ENCODE measurements around the gene FSD1.

The FSD1 gene

DNA sequence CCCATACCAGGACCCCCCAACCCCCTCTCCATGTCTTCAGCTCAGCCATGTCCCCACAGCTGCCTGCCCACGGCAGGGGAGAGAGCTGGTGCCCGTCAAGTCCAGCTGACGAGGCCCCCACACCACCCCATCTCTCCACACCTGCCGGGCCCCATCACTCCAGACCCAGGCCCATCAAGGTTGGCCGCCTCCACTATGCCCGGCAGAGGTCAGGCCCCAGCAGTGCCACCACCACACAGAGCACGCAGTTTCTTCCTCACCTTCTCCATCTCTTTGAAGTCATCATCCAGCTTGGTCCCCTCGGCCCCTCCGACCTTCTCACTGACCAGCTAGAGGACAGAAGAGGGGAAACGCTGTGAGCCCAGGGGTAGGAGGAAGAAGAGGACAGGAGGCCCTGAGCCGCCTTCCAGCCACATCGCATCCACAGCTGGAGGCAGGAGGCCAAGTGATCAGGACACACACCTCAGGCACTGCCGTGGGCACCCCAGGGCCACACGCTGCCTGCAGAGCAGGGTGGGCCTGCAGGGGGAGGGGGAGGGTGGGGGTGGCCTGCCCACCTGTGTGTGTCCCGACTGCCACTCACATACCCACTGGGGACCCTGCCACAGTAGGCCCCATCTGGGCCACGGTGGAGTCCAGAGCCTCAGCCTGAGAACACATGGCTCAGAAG, 62.4 kb downstream of the FSD1 start:
- no peak for DNase-seq

DNA sequence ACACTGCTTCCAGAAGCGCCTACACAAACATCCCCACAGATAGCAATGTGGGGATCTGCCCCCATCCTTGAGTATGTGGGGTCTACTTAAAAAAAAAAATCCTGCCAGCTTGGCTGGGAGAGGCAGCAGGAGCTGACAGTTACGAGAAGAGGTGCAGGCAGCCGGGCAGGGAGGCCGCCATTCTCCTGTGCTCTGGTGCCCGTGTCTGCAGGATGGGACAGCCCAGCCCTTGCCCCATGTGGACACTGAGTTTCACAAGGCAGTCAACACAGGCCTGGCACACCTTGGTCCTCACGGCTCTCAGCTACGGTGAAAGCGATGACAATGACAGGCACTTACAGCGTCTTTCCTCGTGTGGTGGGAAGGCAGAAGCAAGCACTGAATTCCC, 62.9 kb downstream of the FSD1 start:
- no peak for DNase-seq

DNA sequence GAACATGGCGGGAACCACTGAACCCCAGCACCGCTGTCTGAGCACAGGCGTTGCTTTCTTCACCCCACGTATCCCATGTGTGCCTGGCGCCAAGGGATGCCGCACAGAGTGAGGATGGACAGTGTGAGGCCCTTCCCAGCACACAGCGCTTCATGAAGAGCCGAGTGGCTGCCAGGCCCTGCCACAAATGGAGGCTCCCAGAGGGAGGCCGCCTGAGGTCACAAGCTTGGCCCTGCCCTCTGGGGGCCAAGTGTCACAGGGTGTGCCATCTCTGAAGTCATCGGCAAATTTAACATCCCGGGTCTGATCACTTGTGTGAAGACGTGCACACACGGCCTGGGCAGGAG, 63.4 kb downstream of the FSD1 start:
- no peak for DNase-seq

DNA sequence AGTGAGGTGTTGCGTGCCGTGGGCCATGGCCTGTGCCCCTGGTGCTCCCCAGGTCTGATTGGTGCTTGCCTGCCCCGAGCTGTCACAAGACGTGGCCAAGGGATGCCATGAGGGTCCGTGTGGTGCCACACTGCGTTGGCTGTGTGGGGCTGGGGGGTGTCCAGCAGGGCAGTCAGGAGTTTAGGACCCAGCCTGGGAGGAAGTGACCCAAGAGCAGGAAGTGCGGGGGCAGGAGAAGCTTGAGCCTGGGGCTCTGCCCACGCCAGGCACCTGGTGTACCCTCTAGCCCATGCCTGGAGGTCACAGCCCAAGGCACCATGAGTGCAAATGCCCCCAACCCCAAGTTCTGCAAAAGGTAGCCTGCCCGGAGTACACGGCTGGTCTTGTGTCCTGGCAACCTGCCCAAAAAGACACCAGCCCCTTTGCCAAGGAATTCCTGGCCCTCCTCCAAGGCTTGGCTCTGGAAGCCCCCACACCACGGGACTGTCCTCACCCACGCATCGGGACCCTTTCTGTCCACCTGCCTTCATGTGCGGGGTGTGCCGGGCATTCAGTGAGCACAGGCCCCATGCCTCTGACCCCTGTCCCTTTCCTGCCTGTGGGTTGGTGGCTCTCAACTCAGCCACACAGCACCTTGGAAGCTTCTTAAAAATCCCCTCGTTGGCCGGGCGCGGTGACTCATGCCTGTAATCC, 63.9 kb downstream of the FSD1 start:
- DNase-seq: no peak

DNA sequence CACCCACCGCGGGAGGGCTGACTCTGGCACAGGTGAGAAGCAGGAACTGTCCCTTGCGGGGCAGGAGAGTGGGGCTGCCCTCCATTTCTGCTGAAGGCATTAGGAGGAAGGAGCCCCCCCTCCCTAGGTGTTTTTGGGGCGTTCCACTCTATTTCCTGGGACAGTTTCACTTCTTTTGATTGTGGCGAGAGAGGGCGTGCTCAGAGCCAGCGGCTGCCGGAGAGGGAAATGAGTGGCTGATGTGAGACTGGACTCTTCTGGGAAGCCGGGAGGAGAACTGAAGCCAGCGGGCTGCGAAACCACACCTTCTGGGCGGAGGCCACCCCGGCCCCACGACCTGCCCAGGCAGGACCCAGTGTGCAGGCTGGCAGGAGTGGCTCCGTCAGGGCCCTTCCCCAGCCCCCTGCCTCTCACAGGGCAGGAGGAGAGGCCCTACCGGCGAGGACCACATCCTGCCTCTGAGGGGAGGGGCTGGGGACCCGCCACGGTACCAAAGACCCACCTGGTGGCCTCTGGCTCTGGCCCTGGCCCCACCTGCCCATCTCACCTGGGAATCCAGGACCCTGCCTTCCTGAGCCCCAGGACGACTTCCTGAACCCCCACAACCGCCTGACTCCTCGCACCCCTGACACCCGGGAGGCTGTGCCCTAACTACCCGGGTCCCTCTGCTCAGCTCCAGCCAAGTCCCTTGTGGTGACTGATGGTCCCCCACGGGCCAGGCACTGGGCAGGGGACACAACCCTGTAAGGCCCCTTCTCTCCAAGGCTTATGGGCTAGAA, 64.9 kb downstream of the FSD1 start:
- DNase-seq: peak; percentile 26

DNA sequence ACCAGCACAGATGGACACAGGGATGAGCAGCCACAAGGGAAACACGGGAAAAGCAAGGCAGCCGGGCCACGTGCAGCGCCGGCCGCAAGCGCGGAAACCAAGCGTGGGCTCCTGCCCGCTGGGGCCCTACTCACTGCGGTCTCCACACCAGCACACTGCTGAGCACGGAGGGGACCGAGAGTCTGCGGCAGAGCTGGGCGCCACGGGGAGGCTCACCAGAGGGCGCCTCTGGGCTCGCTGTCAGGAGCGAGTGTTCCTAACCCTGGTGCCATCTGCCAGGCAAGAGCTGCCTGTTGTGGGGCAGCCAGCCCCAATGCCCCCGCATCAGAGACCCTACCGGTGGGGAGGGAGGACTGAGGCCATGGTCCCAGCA, 65.5 kb downstream of the FSD1 start:
- DNase-seq: peak; percentile 3

DNA sequence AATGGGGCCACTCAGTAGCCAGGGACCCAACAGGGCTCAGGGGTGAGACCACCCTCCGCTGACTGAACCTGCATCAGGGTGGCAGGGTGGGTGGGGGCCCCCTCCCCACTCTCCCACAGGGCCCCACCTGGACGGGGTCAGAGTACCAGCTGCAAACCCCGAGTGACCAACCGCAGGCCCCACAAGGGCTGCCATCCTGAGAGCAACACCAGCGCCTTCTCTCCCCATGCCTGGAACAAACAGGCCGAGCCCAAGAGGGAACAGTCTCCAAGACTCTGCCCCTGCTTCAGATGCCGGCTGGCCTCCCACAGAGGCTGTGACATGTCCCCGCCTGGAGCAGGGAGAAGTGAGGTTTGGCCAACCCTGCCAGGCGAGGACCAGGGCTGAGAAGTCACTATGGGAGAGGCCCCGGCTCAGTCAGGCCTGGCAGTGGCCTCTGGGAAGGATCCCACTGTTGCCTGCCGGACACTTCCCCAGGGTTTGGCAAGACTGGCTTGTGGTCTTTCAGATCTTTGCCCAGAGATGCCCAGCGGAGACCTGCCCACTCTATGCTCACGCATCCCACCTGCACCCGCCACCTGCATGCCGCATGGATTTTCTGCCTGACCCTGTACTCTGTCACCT, 66.1 kb downstream of the FSD1 start:
- DNase-seq: no peak

DNA sequence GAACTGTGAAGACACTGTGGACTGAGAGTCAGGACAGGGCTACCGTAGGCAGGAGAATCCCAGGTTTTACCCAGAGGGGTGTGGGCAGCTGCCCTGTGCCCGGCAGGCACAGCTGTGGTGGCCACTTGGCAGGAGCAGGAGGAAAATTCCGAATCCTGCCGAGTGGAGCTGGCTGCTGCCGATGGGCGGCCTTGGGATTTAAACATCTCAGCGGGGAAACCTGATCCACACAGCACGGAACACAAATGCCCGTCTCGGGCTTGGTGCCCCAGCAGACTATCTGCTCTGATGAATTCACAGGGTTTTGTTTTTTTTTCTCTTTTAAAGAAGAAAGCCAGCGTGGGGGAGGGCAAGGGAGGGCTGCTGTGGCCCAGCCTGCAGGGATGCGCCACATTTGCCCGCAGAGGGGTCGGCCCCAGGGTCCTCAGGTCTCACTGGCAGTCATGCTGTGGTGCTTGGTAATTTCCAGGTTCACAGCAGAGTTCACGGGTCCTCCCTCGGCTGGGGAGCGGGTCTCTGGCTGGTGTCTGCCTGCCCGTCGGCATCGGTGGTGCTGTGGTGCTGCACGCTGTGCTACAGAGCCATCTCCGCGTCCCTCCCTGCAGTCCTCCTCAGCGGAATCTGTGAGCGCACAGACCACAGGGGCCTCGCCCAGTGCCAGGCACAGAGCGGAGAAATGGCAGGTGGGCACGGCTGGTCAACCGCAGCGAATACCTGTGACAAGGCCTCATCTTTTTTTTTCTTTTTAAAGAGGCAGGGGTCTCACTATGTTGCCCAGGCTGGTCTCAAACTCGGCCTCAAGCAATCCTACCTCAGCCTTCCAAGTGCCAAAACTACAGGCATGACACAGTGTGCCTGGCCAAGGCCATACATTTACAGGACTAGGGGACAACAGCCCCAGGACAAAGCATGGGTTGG, 67.1 kb downstream of the FSD1 start:
- DNase-seq: no peak

DNA sequence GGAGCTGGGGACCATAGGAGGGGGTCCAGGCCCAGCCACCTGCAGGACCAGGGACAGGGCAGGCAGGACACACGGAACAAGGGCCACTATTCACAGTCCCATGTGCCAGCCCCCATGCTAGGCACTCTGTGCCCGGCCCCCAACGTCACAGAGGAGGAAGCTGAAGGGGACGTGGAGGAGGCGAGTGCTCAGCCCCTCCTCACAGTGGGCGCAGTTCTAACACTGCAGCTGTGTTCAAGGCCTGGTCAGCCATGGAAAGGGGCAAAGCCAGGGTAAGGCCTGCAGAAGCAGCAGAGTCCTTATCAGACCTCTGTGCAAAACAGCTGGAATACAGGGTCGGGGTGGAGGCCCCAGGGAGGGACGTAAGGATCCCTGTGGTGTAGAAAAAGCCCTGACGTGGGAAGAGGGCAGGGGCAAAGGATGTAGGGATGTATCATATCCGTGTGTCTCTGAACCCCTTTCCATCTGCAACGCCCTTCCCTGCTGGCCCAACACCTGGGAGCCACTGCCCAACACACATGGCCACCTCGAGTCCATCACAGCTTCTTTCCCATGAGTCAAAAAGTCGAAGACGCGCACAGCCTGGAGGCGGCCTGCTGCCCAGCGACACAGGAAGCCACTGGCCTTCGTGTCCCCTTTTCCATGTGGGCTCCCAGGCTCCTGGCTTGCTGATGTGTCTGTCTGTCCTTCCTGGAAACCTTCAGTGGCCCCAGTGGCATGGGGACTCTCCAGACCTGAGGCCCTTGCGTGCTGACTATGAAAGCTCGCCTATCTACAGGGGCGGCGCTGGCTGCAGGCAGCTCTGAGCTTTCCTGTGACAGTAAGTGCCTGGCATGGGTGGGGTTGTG, 68.0 kb downstream of the FSD1 start:
- no peak for DNase-seq

DNA sequence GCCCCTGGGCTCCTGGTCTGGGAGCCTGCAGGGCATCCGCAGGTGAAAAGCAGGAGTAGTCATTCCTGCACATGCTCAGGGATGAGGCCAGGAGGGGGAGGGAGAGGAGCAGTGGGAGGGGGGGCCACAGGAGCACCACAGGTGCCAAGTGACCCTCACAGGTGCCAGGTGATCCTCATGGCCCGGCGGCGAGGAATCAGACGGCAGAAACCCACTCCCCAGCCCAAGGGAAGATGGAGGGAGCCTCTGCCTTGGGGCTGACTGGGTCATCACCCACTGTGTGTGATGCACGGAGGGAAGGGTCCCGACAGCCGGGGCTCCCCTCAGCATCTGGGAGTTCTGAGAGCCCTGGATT, 68.6 kb downstream of the FSD1 start:
- DNase-seq: no peak

Measured in DMS153 (cell line).